H1 (cell line): ENCODE results near the gene PI4KA. TPM values are rescaled to one million over a fixed set of nuclear protein-coding genes. Genes with fewer than 3 reads are reported as not detected.

Experiments used
- CTCF ChIA-PET: fragments of 300-600 bp; sonication (Branson Sonifier 250); formaldehyde crosslinking; loops from one replicate; lab custom pipeline; 2021; ENCODE audit not compliant: partially characterized antibody; lab: Charles Lee
- POLR2A ChIA-PET: fragments of 300-600 bp; sonication (Branson Sonifier 250); formaldehyde crosslinking; loops from one replicate; lab custom pipeline; 2021; ENCODE audit warnings: inconsistent platforms; ENCODE audit not compliant: partially characterized antibody; lab: Charles Lee
- DNase-seq, 2 experiments: peaks; one replicate each; pipeline versions ENCODE4 v3.0.0 to v3.0.0-alpha.2; 2010 to 2022; ENCODE audit warnings: low spot score in 2 of 2, low read depth in 1 of 2, mixed read lengths in 1 of 2
- FAIRE-seq: peaks from 2 replicates; lab custom pipeline; 2011; peaks lifted over from hg19 to GRCh38; lab: Jason Lieb, UNC
- H2AFZ ChIP-seq: 2 replicates; pipeline ENCODE4 v1.8.1; 2012; ENCODE audit warnings: low read length, inconsistent platforms
- H2AK5ac ChIP-seq: 2 replicates; pipeline ENCODE4 v1.6.1; 2013; ENCODE audit warnings: low read depth, low read length
- H2BK120ac ChIP-seq: replicated peaks from 2 replicates; pipeline ENCODE3; 2013; ENCODE audit warnings: low read depth, low read length, inconsistent platforms
- H2BK12ac ChIP-seq: 2 replicates; pipeline ENCODE4 v1.6.1; 2013; ENCODE audit warnings: low read depth, low read length
- H2BK15ac ChIP-seq: 2 replicates; pipeline ENCODE4 v1.6.1; 2013; ENCODE audit warnings: low read length
- H2BK20ac ChIP-seq: 2 replicates; pipeline ENCODE4 v1.6.1; 2013; ENCODE audit warnings: low read length
- H2BK5ac ChIP-seq: 2 replicates; pipeline ENCODE4 v1.6.1; 2013; ENCODE audit warnings: low read depth, low read length
- H3K14ac ChIP-seq: 2 replicates; pipeline ENCODE4 v1.6.1; 2013; ENCODE audit warnings: inconsistent platforms; ENCODE audit not compliant: insufficient read length
- H3K18ac ChIP-seq: 2 replicates; pipeline ENCODE4 v1.6.1; 2013; ENCODE audit warnings: low read length; ENCODE audit errors: extremely low read depth
- H3K23ac ChIP-seq: 2 replicates; pipeline ENCODE4 v1.6.1; 2013; ENCODE audit warnings: inconsistent platforms; ENCODE audit not compliant: insufficient read length
- H3K23me2 ChIP-seq: 2 replicates; pipeline ENCODE4 v1.6.1; 2013; ENCODE audit warnings: low read depth, low read length
- H3K27ac ChIP-seq: 2 replicates; pipeline ENCODE4 v1.6.1; 2011; ENCODE audit warnings: low read depth, low read length, inconsistent platforms
- H3K27me3 ChIP-seq, 4 experiments: replicated peaks in 1 of 4; 1 replicate in 1 of 4; 2 replicates in 3 of 4; pipeline versions ENCODE4 v1.6.1 to v1.8.1; 2011 to 2013; ENCODE audit warnings: low read length in 3 of 4, mild to moderate bottlenecking in 3 of 4, inconsistent platforms in 2 of 4, mixed read lengths in 2 of 4, moderate library complexity in 1 of 4; ENCODE audit not compliant: control insufficient read depth in 3 of 4, insufficient read depth in 3 of 4; ENCODE audit errors: extremely low read depth in 1 of 4
- H3K36me3 ChIP-seq, 4 experiments: 2 replicates each; pipeline versions ENCODE4 v1.6.1 to v1.8.1; 2011 to 2013; ENCODE audit warnings: mild to moderate bottlenecking in 4 of 4, low read length in 3 of 4, moderate library complexity in 2 of 4, control low read depth in 1 of 4, inconsistent platforms in 1 of 4; ENCODE audit not compliant: insufficient read depth in 4 of 4, control insufficient read depth in 2 of 4
- H3K4ac ChIP-seq: replicated peaks from 2 replicates; pipeline ENCODE3; 2013; ENCODE audit warnings: low read length, low read depth, mixed read lengths, inconsistent platforms; ENCODE audit not compliant: insufficient read length
- H3K4me1 ChIP-seq, 4 experiments: replicated peaks in 1 of 4; 1 replicate in 1 of 4; 2 replicates in 3 of 4; pipeline versions ENCODE4 v1.6.1 to v1.8.1; 2011 to 2013; ENCODE audit warnings: low read length in 3 of 4, inconsistent platforms in 2 of 4, mixed read lengths in 1 of 4; ENCODE audit not compliant: insufficient read depth in 4 of 4, control insufficient read depth in 3 of 4
- H3K4me2 ChIP-seq, 2 experiments: 2 replicates each; pipeline versions ENCODE4 v1.6.1 to v1.8.1; 2011 to 2013; ENCODE audit warnings: low read depth in 2 of 2, low read length in 2 of 2, control low read depth in 1 of 2, inconsistent platforms in 1 of 2, mild to moderate bottlenecking in 1 of 2; ENCODE audit not compliant: insufficient read depth in 1 of 2
- H3K4me3 ChIP-seq, 4 experiments: fragments of 200-600, 300-600 bp in 1 of 4; sonication (generic), shearing (Covaris generic), sonication (Bioruptor Twin) in 1 of 4; 2 replicates each; pipeline versions ENCODE4 v1.5.1 to v1.8.1; 2011 to 2016; ENCODE audit warnings: low read length in 4 of 4, low read depth in 3 of 4, control low read depth in 2 of 4, inconsistent platforms in 2 of 4, mild to moderate bottlenecking in 2 of 4, mixed read lengths in 1 of 4, moderate library complexity in 1 of 4; ENCODE audit not compliant: insufficient read depth in 2 of 4; ENCODE audit errors: extremely low read depth in 1 of 4
- H3K56ac ChIP-seq: replicated peaks from 2 replicates; pipeline ENCODE3; 2013; ENCODE audit warnings: low read depth, mild to moderate bottlenecking, mixed read lengths, low read length, inconsistent platforms; ENCODE audit not compliant: insufficient read length
- H3K79me1 ChIP-seq: 2 replicates; pipeline ENCODE4 v1.6.1; 2013; ENCODE audit warnings: low read depth, low read length, control low read depth
- H3K79me2 ChIP-seq, 2 experiments: 2 replicates each; pipeline versions ENCODE4 v1.6.1 to v1.8.1; 2012 to 2013; ENCODE audit warnings: low read length in 2 of 2, mild to moderate bottlenecking in 2 of 2, inconsistent platforms in 1 of 2; ENCODE audit not compliant: insufficient read depth in 2 of 2, control insufficient read depth in 1 of 2
- H3K9ac ChIP-seq, 4 experiments: replicated peaks in 1 of 4; 1 replicate in 1 of 4; 2 replicates in 3 of 4; pipeline versions ENCODE4 v1.6.1 to v1.8.1; 2011 to 2013; ENCODE audit warnings: low read depth in 3 of 4, low read length in 3 of 4, control low read depth in 2 of 4, mild to moderate bottlenecking in 2 of 4, moderate library complexity in 2 of 4, inconsistent platforms in 1 of 4; ENCODE audit errors: extremely low read depth in 1 of 4
- H3K9me3 ChIP-seq, 2 experiments: 2 replicates each; pipeline versions ENCODE4 v1.6.1 to v1.8.1; 2012 to 2013; ENCODE audit warnings: mild to moderate bottlenecking in 2 of 2, moderate library complexity in 2 of 2, control low read depth in 1 of 2, inconsistent platforms in 1 of 2, low read depth in 1 of 2, low read length in 1 of 2, mixed read lengths in 1 of 2; ENCODE audit not compliant: insufficient read depth in 2 of 2
- H4K20me1 ChIP-seq, 2 experiments: replicated peaks in 1 of 2; 2 replicates each; pipeline versions ENCODE3 to v1.8.1; 2011 to 2013; ENCODE audit warnings: inconsistent platforms in 2 of 2, low read length in 2 of 2, mild to moderate bottlenecking in 1 of 2; ENCODE audit not compliant: insufficient read depth in 2 of 2, control insufficient read depth in 1 of 2
- H4K5ac ChIP-seq: 2 replicates; pipeline ENCODE4 v1.6.1; 2013; ENCODE audit warnings: low read length, low read depth, mixed read lengths, inconsistent platforms; ENCODE audit not compliant: insufficient read length
- H4K8ac ChIP-seq: 2 replicates; pipeline ENCODE4 v1.8.0; 2013; ENCODE audit warnings: mild to moderate bottlenecking, moderate library complexity, low read length, inconsistent platforms; ENCODE audit not compliant: insufficient read depth; ENCODE audit errors: extremely low read depth
- H4K91ac ChIP-seq: replicated peaks from 2 replicates; pipeline ENCODE3; 2013; ENCODE audit warnings: low read length, mixed read lengths, inconsistent platforms; ENCODE audit not compliant: insufficient read length
- ASH2L ChIP-seq: fragments of 200-600, 300-600 bp; sonication (generic); IDR thresholded peaks from one replicate; pipeline ENCODE4 v1.7.1; 2017; ENCODE audit warnings: low read length
- CREB1 ChIP-seq: IDR thresholded peaks from 2 replicates; pipeline ENCODE4 v1.6.1; 2012; ENCODE audit warnings: inconsistent platforms
- HDAC6 ChIP-seq: IDR thresholded peaks from one replicate; pipeline ENCODE4 v1.7.1; 2012; ENCODE audit warnings: low read depth, mild to moderate bottlenecking, inconsistent platforms, low read length, moderate library complexity
- POLR2AphosphoS5 ChIP-seq: IDR thresholded peaks from 2 replicates; pipeline ENCODE4 v1.6.1; 2011; ENCODE audit warnings: low read depth, low read length
- SUZ12 ChIP-seq: fragments of 200-600 bp; sonication (generic); IDR thresholded peaks from 2 replicates; pipeline ENCODE4 v1.6.1; 2012; ENCODE audit warnings: mild to moderate bottlenecking, inconsistent platforms, low read length, moderate library complexity, mixed read lengths
- WGBS, 2 experiments: shearing (Covaris generic) in 1 of 2; methylation state at CpG; one replicate each; pipeline versions ENCODE4 v1.1.6 to v1.1.7; 2013 to 2015; ENCODE audit warnings: low lambda C conversion rate in 2 of 2, mixed read lengths in 2 of 2, inconsistent platforms in 1 of 2, low coverage in 1 of 2, missing lambda C conversion rate in 1 of 2; ENCODE audit not compliant: insufficient replicate concordance in 2 of 2, insufficient coverage in 1 of 2, insufficient read length in 1 of 2; ENCODE audit errors: extremely low coverage in 1 of 2, missing lambda C conversion rate in 1 of 2; 5-methylcytosine and 5-hydroxymethylcytosine counted together
- polyA plus RNA-seq, 7 experiments: library from polyadenylated mRNA; depleted of rRNA in 3 of 7; stranded (reverse) in 5 of 7; unstranded in 2 of 7; fragments of >200 nt in 5 of 7; fragments of 200-250 nt in 2 of 7; gene quantifications; 1 replicate in 5 of 7; 2 replicates in 1 of 7; 4 replicates in 1 of 7; pipeline versions ENCODE4 v1.2.1 to v1.2.3, GENCODE V29; 2011 to 2013; ENCODE audit warnings: missing spikeins in 2 of 7, mixed read lengths in 2 of 7
- total RNA-seq: library from RNA; stranded (reverse); fragmentation: NEBNext Ultra II Directional; extraction: Animal tissue kit (Norgen Biotek cat#: 25700); gene quantifications from 2 replicates; pipeline ENCODE4 v1.2.1, GENCODE V29; 2021

PI4KA gene
- total and polyA plus RNA-seq, 2 of the 8 experiments (the other 6 are each of a cell fraction or from before 2014, with no cell fraction given), result 22.5 to 37.7 TPM

DNA sequence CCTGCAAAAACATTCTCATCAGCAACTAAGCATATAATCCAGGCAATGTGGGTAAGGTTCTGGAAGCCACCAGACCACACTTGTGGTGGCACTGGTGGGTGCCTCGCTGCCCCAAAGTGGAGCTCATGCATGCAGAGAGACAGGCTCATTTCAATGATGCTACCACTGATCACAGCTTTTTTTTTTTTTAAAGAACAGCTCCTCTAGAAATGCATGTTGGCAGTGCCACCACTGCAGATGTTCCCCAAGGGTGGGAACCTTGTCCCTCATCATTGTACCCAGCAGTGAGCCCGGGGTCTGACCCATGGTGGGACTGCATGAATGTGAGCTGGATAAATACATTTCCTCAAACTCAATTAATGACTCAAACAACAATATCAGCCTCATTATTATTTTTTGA is 115.8 kb downstream of the PI4KA start:
- no peak overlapping the region for H2BK120ac ChIP-seq
- no peak overlapping the region for H2BK15ac ChIP-seq
- H3K79me2 ChIP-seq, result no peaks in the 10 kb centered on the region
- no peak overlapping the region for H3K27ac ChIP-seq
- no peak overlapping the region for H2AFZ ChIP-seq
- DNase-seq, result no peak
- H3K9ac ChIP-seq, result no peak overlapping the region
- H4K5ac ChIP-seq, result no peak overlapping the region
- H3K36me3 ChIP-seq, result no peaks in the 10 kb centered on the region; a peak in 3 of 8 replicates
- no peak overlapping the region for H2BK20ac ChIP-seq
- no peaks in the 10 kb centered on the region for H3K23me2 ChIP-seq
- no peak overlapping the region for H3K56ac ChIP-seq
- no peak overlapping the region for H4K8ac ChIP-seq
- H3K79me1 ChIP-seq, result no peaks in the 10 kb centered on the region
- 64% methylated on average over 2 of the region's 2 CpGs; no CpG with 5 or more reads in 1 of the 2 experiments for WGBS, 2 experiments
- H3K14ac ChIP-seq, result no peak overlapping the region
- no peaks in the 10 kb centered on the region for H3K27me3 ChIP-seq
- no peak overlapping the region for H2AK5ac ChIP-seq
- H3K23ac ChIP-seq, result no peak overlapping the region
- no peak overlapping the region for H3K4me3 ChIP-seq
- CTCF ChIA-PET, result interaction anchor here (0.6 to 3.6 kb wide), 26 partner anchors 9 to 196 kb away, joined by 3 to 28 read pairs (median 4); partner anchors contain the start of gene SERPIND1
- no peaks in the 10 kb centered on the region; a peak in 1 of 4 replicates for H3K9me3 ChIP-seq
- no peak overlapping the region for H2BK5ac ChIP-seq
- POLR2A ChIA-PET, result interaction anchor here (1.1 kb wide), 1 partner anchor 215 kb away, joined by 4 read pairs; no protein-coding TSS in a partner anchor
- no peak for TF ChIP-seq POLR2AphosphoS5
- no peak for TF ChIP-seq CREB1
- TF ChIP-seq SUZ12, result no peak
- no peak for TF ChIP-seq ASH2L
- no peak for TF ChIP-seq HDAC6
- TF ChIP-seq, all 59 proteins: peak for 0
- Histone ChIP-seq H3K4ac (no peak overlapping the region), H4K20me1 (peaks cover 0 to 1% of the 10 kb centered on the region in 2 experiments), H4K91ac (no peak overlapping the region), H3K4me1 (no peaks in the 10 kb centered on the region), H3K4me2 (no peak overlapping the region), H2BK12ac (no peak overlapping the region), H3K18ac (no peak overlapping the region)
- FAIRE-seq, result no peak
